Measurements from ENCODE around the gene SLC25A6.
"Not testable (repeated sequence)": the region's sequence is repeated elsewhere in the genome, so short reads cannot be mapped to it uniquely, and the experiment has no call there.

Gene SLC25A6

DNA sequence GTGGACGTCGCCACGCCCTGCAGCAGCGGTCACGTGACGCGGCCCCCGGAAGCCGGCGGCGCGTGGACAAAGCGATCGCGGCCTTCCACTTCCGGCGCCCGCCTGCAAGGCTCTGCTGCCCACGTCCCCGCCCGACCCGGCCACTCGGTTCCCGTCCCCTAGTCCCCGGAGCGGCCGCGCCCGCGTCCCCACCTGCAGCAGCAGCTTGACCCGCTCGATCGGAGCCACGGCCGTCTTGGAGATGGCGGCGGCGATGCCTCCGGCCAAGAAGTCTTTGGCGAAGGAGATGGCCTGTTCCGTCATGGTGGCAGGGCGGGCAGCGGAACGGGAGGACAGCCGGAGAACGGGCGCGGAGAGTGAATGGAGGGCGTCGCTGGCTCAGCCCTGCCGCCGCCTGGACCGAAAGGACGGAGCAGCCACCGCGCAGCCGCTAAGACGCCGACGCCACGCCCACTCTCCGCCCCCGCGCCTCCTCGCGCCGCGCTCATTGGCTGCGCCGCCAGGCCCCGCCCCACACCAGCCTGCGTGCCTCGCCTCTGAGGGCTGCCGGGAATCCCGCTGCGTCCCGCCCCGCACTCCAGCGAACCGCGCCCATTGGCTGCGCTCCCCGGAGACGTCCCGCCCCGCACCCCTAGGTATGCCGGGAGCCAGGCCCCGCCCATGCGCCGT lies at the start of gene SLC25A6:
Gene SLC25A6 (minus strand): TSS at position 407 of the 669 bp plus-strand sequence. CDS start 104 bp downstream, at position 303.
- no peak for DNase-seq

DNA sequence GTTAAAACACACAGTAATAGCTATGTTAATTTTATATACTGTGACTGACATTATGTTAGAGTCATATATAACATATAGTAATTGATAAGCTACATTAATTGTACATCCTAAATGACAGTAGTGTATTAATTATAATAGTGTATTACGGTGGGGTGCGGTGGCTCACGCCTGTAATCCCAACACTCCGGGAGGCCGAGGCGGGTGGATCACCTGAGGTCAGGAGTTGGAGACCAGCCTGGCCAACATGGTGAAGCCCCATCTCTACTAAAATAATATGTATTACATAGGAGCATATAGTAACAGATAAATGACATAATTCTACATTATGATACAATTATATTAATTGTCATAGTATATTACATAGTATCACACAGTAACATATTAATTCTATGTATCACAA lies 48.6 kb upstream of the SLC25A6 start:
- DNase-seq: no peak

DNA sequence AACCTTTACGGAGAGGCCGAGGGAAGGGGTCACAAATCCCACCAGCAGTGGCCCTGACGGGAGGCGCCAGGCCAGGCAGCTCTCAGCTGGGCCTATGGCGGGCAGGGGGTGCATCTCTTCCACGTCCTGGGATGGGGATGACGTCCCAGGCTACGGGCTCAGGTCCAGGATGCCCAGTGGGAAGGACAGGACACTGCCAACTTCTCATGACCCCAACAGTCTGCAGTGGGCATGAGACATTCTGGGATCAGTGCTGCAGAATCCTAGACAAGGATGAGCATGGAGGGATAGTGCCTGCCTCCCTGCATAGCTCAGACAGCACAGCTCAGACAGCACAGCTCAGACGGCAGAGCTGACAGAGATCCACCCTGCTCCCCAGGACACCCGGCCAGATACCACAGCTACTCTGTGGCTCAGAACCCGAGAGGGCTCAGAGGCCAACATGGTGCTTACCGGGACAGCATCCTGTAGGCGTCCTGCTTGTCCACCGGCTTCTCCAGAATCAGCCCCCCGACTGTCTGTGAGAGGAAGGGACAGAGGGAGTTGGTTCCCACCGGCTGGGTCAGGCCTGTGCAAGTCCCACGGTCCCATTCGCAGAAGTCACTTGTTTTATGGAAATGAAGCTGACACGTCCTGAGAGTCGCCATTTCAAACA lies 43.5 kb upstream of the SLC25A6 start:
- no peak for DNase-seq

DNA sequence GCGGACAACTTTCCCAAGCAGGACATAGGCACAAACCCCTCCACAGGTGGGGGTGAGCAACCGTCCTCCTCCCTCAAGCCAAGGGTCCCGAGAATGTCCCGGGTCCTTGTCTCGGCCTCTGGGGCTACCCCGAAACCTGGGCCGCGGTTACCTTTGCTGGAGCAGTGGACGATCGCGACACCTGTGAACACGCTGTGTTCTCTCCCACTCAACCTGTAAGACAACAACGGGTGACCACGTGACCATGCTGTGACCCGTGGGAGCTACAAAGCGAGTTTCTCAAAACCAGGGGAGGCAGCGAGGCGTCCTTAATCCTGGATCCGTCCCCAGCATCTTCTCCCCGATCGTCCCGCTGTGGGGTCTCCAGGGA lies 42.9 kb upstream of the SLC25A6 start:
- no peak for DNase-seq

DNA sequence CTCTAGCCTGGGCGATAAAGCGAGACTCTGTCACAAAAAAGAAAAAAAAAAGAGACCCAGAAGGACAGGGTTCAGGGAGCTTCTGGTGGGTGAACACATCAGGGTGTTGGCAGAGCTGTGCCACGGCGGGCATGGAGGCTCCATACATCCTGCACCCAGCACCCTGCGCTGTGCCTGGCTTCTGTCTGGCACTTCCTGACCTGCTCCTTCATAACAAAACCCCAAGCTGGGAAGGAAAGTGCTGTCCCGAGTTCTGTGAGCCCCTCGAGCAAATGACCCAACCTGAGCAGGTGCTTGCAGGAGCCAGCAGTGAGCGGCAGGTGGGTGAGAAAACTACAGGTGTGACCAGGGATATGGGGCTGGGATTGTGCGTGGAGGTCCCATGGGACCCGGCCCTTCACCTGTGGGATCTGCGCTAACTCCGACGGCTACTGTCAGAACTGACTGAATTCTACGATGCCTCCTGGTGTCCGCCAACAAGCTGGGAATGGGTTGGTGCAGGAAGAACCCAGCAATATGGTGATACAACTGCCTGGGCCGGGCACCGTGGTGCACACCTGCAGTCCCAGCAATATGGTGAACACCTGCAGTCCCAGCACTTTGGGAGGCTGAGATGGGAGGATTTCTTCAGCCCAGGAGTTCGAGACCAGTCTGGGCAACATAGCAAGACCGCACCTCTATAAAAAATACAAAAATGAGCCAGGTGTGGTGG lies 41.9 kb upstream of the SLC25A6 start:
- no peak for DNase-seq

DNA sequence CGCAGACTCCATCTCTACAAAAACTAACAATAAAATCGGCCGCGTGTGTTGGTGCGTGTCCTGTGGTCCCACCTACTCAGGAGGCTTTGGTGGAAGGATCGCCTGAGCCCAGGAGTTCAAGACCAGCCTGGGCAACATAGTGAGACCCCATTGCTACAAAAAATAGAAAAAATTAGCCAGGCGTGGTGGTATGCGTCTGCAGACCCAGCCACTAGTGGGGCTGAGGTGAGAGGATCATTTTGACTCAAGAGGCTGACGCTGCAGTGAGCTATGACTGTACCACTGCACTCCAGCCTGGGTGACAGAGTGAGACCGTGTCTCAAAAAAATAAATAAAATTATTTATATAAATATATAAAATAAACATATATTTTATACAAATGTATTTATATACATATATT lies 38.5 kb upstream of the SLC25A6 start:
- no peak for DNase-seq

DNA sequence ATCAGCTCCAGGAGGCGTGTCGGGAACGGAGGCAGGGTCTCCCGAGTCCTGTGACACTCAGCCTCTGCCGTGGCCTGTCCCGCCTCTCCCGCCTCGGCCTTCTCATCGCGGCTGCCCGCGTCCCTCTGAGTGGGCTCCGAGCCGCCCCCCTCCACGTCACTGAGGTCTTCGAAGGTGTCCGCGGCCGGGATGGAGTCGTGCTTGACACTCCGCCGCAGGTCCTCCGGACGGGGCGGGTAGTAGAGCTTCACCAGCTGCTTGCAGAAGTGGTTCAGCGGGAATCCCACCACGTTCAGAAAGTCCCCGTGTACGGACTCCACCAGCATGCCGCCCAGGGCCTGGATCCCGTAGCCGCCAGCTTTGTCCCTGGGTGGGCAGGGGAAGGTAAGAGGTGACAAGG lies 35.8 kb upstream of the SLC25A6 start:
- no peak for DNase-seq

DNA sequence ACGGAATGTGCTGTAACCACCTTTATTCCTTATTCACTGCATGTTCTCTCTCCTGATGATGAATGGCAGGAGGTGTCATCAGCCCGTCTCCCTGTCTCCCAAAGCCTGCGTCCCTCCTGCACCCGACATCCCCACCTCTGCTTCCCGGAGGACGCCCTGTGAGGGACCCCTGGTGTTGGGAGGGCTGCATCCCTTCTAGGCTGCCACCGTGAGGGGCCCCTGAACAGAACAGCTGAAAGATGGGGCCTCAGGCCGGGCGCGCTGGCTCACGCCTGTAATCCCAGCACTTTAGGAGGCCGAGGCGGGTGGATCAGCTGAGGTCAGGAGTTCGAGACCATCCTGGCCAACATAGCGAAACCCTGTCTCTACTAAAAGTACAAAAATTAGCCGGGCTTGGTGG lies 34.4 kb upstream of the SLC25A6 start:
- not testable (repeated sequence) for DNase-seq

DNA sequence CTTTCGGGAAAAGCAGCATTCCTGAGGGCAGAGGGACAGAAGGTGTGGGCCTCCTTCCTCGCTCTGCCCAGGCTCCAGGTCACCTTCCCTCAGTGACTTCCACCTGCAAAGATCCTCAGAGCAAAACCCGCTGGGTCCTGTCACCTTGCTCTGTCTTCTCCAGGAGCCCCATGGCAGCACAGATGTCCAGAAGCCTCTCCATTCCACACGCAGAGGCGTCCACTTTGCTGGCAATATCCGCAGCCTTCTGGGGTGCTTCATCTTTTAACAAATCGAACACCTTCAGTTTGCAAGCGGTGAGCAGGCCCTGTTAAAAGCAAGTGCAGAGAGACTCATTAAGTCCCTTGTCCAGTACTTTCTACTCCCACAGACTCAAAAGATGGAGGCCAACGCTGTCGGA lies 33.5 kb upstream of the SLC25A6 start:
- DNase-seq: no peak

DNA sequence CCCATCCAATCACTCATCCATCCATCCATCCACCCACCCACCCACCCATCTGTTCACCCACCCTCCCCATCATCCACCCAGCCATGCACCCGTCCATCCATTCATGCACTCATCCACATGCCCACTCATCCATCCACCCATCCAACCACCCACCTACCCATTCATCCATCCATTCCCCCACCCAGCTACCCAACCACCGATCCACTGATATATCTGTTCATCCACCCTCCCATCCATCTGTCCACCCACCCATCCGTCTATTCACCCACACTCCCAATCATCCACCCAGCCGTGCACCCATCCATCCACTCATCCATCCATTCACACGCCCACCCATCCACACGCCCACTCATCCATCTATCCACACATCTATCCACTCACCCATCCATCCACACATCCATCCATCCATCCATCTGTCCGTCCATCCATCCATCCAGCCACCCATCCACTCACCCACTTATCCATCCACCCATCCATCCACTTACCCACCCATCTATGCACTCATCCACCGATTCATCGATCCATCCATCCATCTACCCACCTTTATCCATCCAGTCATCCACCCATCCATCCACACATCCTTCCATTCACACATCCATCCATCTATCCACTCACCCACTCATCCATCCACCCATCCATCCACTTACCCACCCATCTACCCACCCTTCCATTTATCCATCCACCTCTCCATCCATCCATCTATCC lies 32.4 kb upstream of the SLC25A6 start:
- DNase-seq: no peak

DNA sequence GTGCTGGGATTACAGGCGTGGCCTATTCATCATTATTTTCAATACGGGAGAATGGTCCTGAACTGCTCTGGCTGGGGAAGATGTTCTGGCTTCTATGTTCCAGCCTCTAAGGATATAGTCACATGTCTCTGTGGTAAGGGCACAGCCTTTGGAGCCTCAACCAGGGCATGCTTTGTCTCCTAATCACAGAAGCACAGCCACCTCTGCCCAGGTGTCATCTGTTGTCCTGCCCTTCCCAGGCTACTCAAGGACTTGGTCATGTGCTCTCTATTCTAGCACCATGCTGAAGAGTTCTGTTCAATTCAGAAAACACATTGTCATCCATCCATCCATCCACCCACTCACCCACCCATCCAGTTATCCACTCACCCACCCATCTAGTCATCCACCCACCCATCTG lies 31.3 kb upstream of the SLC25A6 start:
- no peak for DNase-seq

DNA sequence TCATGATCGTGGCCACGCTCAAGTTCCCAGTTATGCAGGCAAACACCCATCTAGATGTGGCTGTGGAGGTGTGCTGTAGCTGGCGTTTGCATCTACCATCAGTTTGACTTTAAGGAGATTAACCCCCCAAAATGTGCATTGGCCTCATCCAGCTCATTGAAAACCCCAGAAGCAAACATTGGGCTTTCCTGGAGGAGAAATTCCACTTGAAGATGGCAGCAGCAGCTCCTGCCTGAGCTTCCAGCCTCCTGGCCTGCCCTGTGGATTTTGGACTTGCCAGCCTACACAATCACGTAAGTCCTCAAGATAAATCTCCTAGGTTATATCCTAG lies 30.2 kb upstream of the SLC25A6 start:
- DNase-seq: no peak

DNA sequence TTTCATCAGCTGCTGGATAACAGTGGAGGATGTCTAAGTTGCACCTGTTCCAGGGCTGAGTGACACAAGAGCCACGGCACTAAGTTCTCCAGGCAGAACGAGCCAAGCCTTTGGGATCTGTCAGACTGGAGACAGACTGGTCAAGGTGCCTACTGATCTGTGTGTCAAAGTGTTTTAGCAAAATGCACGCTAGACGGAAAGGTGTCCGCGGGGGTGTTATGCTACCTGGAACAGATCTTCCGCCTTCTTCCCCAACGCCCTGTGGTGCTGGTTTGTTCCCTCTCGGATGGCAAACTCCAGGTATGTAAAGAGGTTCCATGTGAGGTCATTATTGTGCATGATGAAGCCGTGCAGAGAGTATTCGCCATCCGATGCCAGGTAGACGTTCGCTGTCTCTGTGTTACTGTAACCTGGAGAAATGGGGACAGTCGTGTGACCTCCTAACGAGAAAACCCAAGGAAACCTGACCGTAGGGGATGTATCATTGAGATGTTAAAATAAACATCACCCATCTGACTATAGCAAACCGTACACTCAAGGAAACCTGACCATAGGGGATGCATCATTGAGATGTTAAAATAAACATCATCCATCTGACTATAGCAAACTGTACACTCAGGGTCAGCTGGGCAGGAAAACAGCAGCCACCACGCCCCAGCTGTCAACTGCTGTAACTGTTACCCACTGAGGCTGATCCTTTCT lies 29.7 kb upstream of the SLC25A6 start:
- DNase-seq: no peak

DNA sequence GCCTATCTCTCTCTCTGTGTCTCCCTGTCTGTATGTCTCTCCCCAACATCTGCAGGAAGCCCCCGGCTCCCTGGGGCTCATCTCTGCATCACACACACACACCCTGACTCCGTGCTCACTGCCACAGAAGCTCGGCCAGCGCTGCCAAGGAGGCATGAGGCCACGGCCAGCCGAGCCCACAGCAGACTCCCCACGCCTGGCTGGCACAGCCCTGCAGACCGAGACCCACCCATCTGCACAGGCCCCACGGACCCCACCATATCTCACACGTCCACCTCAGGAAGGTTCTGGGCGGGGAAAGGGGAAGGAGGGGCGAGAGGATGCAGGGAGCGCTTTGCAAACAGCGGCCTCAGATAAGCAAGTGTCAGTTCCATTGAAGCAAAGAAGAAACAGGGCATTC lies 28.5 kb upstream of the SLC25A6 start:
- DNase-seq: no peak

DNA sequence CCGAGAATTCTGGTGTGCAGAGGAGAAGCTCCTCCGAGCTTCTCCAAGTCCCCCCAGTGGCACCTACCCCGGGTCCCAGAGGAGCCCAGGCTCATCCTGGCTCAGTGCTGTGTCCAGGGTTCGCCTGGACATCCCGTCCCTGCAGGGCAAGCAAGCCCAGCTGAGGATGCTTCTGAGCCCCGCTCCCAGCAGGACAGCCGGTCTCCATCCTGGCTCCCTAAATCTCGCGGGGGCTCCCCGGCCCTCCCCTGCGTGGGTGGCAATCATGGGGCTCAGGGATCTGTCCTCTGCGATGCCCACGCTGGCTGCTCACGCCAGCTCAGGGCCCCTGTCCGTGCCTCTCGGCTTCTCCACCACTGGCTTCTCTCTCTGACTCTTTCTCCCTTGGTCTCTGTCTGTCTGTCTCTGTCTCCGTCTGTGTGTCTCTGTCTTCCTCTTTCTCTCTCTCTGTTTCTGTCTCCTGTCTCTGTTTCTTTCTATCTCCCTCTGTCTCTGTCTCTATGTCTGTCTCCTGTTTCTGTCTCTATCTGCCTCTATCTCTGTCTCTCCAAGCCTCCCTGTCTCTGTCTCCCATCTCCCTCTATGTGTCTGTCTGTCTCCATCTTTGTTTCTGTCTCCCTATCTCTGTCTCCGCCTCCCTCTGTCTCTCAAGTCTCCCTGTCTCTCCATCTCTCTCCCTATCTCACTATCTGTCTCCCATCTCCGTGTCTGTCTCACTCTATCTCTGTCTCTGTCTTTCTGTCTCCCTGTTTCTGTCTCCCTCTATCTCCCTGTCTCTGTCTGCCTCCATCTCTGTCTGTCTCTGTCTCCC lies 27.8 kb upstream of the SLC25A6 start:
- no peak for DNase-seq

DNA sequence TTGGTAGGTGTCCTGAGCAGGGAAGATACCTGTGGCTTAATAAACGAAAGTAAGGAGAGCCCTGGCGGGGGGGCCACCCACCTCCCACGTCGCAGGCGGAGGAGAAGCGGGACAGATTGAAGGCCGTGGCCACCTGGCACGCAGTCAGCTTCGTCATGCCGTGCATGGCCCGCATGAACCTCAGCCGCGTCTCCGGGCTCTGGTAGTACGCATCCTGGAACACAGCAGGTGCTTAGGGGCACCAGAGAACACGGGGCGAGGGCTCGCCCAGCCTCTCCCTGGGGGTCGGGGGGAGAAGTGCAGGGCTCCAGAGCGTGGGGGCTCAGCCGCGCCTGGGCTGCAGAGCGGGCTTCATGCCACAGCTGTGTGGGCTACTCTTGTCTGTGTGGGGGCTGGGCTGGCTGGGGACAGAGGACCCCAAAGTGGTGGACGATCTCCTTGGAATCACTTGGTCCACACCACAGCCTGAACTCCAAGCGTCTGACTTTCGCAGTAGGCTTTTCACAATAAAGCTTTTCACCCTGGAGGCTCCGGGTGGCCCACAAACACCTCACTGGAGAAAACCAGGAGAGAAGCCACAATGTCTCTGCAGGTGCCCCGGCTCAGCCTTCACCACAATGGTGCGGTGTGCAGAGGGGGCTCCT lies 27.1 kb upstream of the SLC25A6 start:
- DNase-seq: no peak

DNA sequence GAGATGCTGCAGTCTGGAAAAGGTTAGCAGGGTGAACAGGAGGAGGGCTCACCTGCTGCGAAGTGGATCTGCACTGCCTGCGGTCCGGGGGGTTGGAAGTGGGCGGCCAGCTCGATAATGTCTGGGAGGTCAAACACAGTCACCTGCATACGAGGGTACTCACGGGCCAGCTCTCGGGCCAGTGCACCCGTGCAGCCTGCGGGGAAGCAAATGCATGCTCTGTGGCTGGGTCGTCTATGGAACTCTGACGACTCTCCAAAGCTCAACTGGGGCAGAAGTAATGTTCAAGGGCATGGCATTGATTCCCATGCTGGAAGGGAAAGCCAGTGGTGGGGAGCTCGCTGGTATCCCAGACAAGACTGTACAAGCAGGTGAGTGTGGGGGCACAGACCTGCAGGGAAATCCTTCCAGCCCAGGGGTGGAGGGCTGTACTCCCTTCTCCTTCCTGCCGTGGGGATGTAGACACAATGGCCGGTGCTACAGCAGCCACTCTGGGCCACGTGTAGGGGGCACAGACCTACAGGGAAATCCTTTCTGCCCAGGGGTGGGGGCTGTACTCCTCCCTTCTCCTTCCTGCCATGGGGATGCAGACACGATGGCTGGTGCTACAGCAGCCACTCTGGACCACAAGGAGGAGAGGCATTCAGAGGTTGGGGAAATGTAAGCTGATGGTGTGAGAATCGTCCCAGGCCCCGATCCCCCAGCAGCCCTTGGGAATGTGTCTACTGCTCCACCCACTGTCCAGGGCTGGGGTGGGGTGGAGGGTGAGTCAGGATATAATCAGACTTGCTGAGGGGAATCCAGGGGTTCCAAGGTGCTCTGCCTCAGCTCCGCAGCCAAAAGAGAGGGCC lies 26.2 kb upstream of the SLC25A6 start:
- DNase-seq: no peak

DNA sequence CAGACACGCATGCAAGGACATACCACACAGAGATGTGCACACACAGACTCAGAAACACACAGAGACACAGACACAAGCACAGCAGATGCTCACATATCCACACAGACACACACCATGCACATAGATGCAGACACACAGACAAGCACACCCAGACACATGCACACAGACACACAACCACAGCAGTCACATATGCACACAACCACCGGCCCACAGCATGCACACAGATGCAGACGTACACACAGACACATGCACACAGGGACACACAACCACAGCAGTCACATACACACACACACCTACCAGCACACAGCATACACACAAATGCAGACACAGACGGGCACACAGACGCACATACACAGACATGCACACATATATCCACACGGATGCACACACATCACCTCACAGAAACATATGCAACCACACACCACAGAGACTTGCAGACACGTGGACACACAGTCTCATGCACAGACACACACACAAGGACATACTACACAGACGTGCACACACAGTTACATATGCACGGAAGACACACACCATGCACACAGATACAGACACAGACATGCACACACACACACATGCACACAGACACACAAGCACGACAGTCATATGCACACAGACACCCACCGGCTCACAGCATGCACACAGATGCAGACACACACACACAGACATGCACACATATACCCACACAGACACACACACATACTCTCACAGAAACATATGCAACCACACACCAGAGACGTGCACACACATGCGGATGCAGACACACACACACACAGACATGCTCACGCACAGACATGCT lies 25.2 kb upstream of the SLC25A6 start:
- DNase-seq: no peak

DNA sequence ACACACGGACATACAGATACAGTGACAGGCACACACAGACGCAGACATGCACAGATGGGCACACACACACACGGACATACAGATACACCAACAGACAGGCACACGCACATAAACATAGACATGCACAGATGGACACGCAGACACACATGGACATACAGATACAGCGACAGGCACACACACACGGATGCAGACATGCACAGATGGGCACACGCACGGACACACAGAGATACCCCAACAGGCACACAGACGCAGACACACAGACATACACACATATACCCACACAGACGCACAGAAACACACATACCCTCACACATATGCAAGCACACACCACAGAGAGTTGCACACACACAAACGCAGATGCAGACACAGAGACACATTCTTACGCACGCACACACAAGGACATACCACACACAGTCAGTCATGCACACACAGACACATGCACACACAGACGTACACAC lies 24.4 kb upstream of the SLC25A6 start:
- no peak for DNase-seq
